Karpas-422 (cell line): Measurements from ENCODE around the gene RTL10. TPM values are rescaled to one million over a fixed set of nuclear protein-coding genes. Genes with fewer than 3 reads are reported as not detected.

Source experiments
- total RNA-seq: library from RNA; depleted of rRNA; stranded (reverse); fragments of >200 nt; shearing (Covaris generic); gene quantifications from 2 replicates; pipeline ENCODE4 v1.2.3, GENCODE V29; 2014; ENCODE audit warnings: low replicate concordance; rRNA removed

The RTL10 gene
- total RNA-seq, 1 experiment from 2014 or later, result 6.5 TPM

Other genes with a start within 250 kb of the RTL10 start
- not detected in 2 replicates for gene SEPTIN5, start 140.4 kb downstream of the RTL10 start, total RNA-seq
- gene GP1BB, start 131.3 kb downstream of the RTL10 start, total RNA-seq, result not detected in 2 replicates
- not detected in 2 replicates for gene TBX1, start 94.1 kb downstream of the RTL10 start, total RNA-seq
- gene GNB1L, start within 50 bp of the RTL10 start, total RNA-seq, result 4.4 and 8.5 TPM in 2 replicates
- 72.0 and 181 TPM in 2 replicates for gene COMT, start 86.9 kb upstream of the RTL10 start, total RNA-seq
- 7.0 and 20.7 TPM in 2 replicates for gene TXNRD2, start 86.9 kb upstream of the RTL10 start, total RNA-seq
- gene ARVCF, start 161.9 kb upstream of the RTL10 start, total RNA-seq, result 4.3 and 13.7 TPM in 2 replicates
- gene TANGO2, start 166.2 kb upstream of the RTL10 start, total RNA-seq, result 36.8 and 39.0 TPM in 2 replicates
- 16.4 and 26.6 TPM in 2 replicates for gene DGCR8, start 225.4 kb upstream of the RTL10 start, total RNA-seq